Adrenal gland (tissue), 5 donors: ENCODE measurements around the gene ANO10.

Experiments used
- CTCF ChIP-seq, 6 experiments: fragments of 450-650 bp in 4 of 6; fragments of 200-600 bp in 2 of 6; sonication (generic) in 1 of 6; IDR thresholded peaks; 1 replicate in 5 of 6; 2 replicates in 1 of 6; pipeline versions ENCODE4 v1.5.1 to v1.8.0; 2016 to 2021; ENCODE audit warnings: antibody characterized with exemption in 6 of 6, mild to moderate bottlenecking in 2 of 6, moderate library complexity in 1 of 6
- POLR2A ChIP-seq, 2 donors: fragments of 450-650 bp; IDR thresholded peaks; one replicate each; pipeline ENCODE4 v1.6.1; 2017; ENCODE audit warnings: antibody characterized with exemption in 2 of 2, mild to moderate bottlenecking in 2 of 2, moderate library complexity in 1 of 2
- donor health status: DM: no; HTN: no; CAD: no.

- TF ChIP-seq CTCF (IDR thresholded peaks at IDR 0.05) (no peak), POLR2A (IDR thresholded peaks at IDR 0.05) (no peak)
These were observed 63.6 kb downstream of the ANO10 start for GRCh38 chr3:43558171-43558570.
